HepG2 (cell line): ENCODE measurements around the gene CYB5D1. TPM values are rescaled to one million over a fixed set of nuclear protein-coding genes. Genes with fewer than 3 reads are reported as not detected.

ENCODE experiments used
- CSRNP1 ChIP-seq: sonication (generic); formaldehyde crosslinking; IDR thresholded peaks from 2 replicates; pipeline ENCODE4 v1.8.1; 2023; ENCODE audit warnings: mild to moderate bottlenecking, missing genetic modification reagents
- FOXC1 ChIP-seq: sonication (generic); formaldehyde crosslinking; IDR thresholded peaks from 2 replicates; pipeline ENCODE4 v1.8.0; 2022; ENCODE audit warnings: mild to moderate bottlenecking, missing genetic modification reagents, borderline replicate concordance
- PHF5A ChIP-seq: IDR thresholded peaks from one replicate; pipeline ENCODE4 v1.6.1; 2018; ENCODE audit warnings: low read depth, missing genetic modification reagents; ENCODE audit not compliant: unreplicated experiment
- POLR2G ChIP-seq: fragments of 200-400 bp; formaldehyde crosslinking; IDR thresholded peaks from 2 replicates; pipeline ENCODE4 v1.6.1; 2018; ENCODE audit warnings: mild to moderate bottlenecking, low read depth, low read length, moderate library complexity
- PRDM10 ChIP-seq: sonication (generic); formaldehyde crosslinking; IDR thresholded peaks from 2 replicates; pipeline ENCODE4 v1.4.0; 2020; ENCODE audit warnings: low read depth, missing genetic modification reagents
- U2AF1 ChIP-seq: fragments of 200-400 bp; formaldehyde crosslinking; optimal IDR thresholded peaks from 2 replicates; pipeline ENCODE3; 2017; ENCODE audit warnings: mild to moderate bottlenecking, low read depth, low read length
- ZBTB43 ChIP-seq: sonication (generic); formaldehyde crosslinking; conservative IDR thresholded peaks from 2 replicates; pipeline ENCODE4 v1.4.0; 2020; ENCODE audit warnings: missing genetic modification reagents
- ZBTB8A ChIP-seq: sonication (generic); formaldehyde crosslinking; IDR thresholded peaks from 2 replicates; pipeline ENCODE4 v1.4.0; 2020; ENCODE audit warnings: mild to moderate bottlenecking, low read depth, missing genetic modification reagents, borderline replicate concordance
- ZNF264 ChIP-seq: sonication (generic); formaldehyde crosslinking; IDR thresholded peaks from 2 replicates; pipeline ENCODE4 v1.4.0; 2020; ENCODE audit warnings: missing genetic modification reagents
- ZNF276 ChIP-seq: sonication (generic); formaldehyde crosslinking; IDR thresholded peaks from 2 replicates; pipeline ENCODE4 v1.4.0; 2020; ENCODE audit warnings: mild to moderate bottlenecking, low read depth, missing genetic modification reagents
- ZNF343 ChIP-seq: sonication (generic); formaldehyde crosslinking; IDR thresholded peaks from 2 replicates; pipeline ENCODE4 v1.4.0; 2020; ENCODE audit warnings: mild to moderate bottlenecking, missing genetic modification reagents
- ZNF577 ChIP-seq: sonication (generic); formaldehyde crosslinking; IDR thresholded peaks from 2 replicates; pipeline ENCODE4 v1.4.0; 2020; ENCODE audit warnings: mild to moderate bottlenecking, low read depth, missing genetic modification reagents, borderline replicate concordance
- ZNF614 ChIP-seq: IDR thresholded peaks from 2 replicates; pipeline ENCODE4 v1.6.1; 2018; ENCODE audit warnings: missing biosample characterization, missing genetic modification reagents, inconsistent platforms, borderline replicate concordance
- ZNF710 ChIP-seq: sonication (generic); formaldehyde crosslinking; IDR thresholded peaks from 2 replicates; pipeline ENCODE4 v1.5.0; 2020; ENCODE audit warnings: mild to moderate bottlenecking, missing genetic modification reagents, borderline replicate concordance
- ZNF841 ChIP-seq: sonication (generic); formaldehyde crosslinking; IDR thresholded peaks from 2 replicates; pipeline ENCODE4 v1.8.1; 2023; ENCODE audit warnings: missing genetic modification reagents, borderline replicate concordance
- polyA plus RNA-seq, 8 experiments: library from polyadenylated mRNA; depleted of rRNA in 3 of 8; stranded (reverse) in 7 of 8; unstranded in 1 of 8; fragments of >200 nt; fragmentation: Illumina TruSeq in 4 of 8; extraction: Trizol in 4 of 8; gene quantifications; 2 replicates each; pipeline versions ENCODE4 v1.2.1 to v1.2.3, GENCODE V29; 2011 to 2016; ENCODE audit warnings: low read depth in 4 of 8, missing spikeins in 1 of 8, mixed read lengths in 1 of 8; ENCODE audit not compliant: insufficient read depth in 1 of 8
- total RNA-seq, 5 experiments: library from RNA; depleted of rRNA; stranded (reverse); fragments of >200 nt; fragmentation: Illumina TruSeq; extraction: Trizol; gene quantifications; 2 replicates each; pipeline ENCODE4 v1.2.3, GENCODE V29; 2016; ENCODE audit warnings: low read depth in 1 of 5

Gene CYB5D1
- total and polyA plus RNA-seq, 2 of the 13 experiments (the other 11 are each of a cell fraction or from before 2014, with no cell fraction given) = 8.9 to 17.0 TPM

GRCh38 chr17:7844292-7845154, 13.3 kb upstream of the CYB5D1 start (continued):
- TF ChIP-seq ZNF710 (no peak), PHF5A (CRISPR knock-in tag) (no peak), ZNF841 (CRISPR knock-in tag) (no peak), POLR2G (peak; percentile 54; the same call in 1 of the 2 replicates), ZBTB43 (CRISPR knock-in tag) (no peak), FOXC1 (CRISPR knock-in tag) (no peak), ZBTB8A (no peak), ZNF343 (CRISPR knock-in tag) (no peak), CSRNP1 (CRISPR knock-in tag) (no peak; the same call in 1 of the 2 replicates), ZNF577 (CRISPR knock-in tag) (no peak), ZNF264 (CRISPR knock-in tag) (no peak), ZNF276 (no peak), ZNF614 (CRISPR knock-in tag) (no peak), PRDM10 (CRISPR knock-in tag) (peak; percentile 80), U2AF1 (no peak)
